PC-9 (cell line): ENCODE data around the gene TMEM217.

ENCODE experiments used
- EZH2 ChIP-seq: fragments of 200-600 bp; sonication (generic); IDR thresholded peaks from 2 replicates; pipeline ENCODE4 v1.8.0; 2017; ENCODE audit warnings: antibody characterized with exemption, low read depth
- TF ChIP-seq, protein P1 (sequence below): fragments of 200-600 bp; sonication (generic); conservative IDR thresholded peaks from 2 replicates; pipeline ENCODE4 v1.6.1; 2017; ENCODE audit warnings: mixed run types, antibody characterized with exemption, mild to moderate bottlenecking, moderate library complexity

DNA sequence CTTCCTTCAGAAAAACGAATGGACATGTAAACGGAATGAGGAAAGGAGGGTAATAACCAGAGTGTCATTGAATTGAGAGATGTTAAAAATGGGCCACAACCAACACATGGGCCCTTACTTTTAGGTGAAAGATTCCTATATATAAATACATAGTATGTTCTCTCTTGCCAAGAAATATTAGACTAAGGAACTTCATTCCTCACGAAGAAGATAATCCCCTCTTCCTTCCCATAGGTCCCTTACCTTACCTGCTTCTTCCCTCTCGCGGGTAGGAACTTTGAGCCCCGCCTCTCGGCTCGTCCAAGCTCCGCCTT, 667 bp downstream of the TMEM217 start:
- TF ChIP-seq, protein P1, sequence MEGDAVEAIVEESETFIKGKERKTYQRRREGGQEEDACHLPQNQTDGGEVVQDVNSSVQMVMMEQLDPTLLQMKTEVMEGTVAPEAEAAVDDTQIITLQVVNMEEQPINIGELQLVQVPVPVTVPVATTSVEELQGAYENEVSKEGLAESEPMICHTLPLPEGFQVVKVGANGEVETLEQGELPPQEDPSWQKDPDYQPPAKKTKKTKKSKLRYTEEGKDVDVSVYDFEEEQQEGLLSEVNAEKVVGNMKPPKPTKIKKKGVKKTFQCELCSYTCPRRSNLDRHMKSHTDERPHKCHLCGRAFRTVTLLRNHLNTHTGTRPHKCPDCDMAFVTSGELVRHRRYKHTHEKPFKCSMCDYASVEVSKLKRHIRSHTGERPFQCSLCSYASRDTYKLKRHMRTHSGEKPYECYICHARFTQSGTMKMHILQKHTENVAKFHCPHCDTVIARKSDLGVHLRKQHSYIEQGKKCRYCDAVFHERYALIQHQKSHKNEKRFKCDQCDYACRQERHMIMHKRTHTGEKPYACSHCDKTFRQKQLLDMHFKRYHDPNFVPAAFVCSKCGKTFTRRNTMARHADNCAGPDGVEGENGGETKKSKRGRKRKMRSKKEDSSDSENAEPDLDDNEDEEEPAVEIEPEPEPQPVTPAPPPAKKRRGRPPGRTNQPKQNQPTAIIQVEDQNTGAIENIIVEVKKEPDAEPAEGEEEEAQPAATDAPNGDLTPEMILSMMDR = no peak
- TF ChIP-seq EZH2 = no peak
